Measurements from ENCODE around the gene SCGB1D4.

DNA sequence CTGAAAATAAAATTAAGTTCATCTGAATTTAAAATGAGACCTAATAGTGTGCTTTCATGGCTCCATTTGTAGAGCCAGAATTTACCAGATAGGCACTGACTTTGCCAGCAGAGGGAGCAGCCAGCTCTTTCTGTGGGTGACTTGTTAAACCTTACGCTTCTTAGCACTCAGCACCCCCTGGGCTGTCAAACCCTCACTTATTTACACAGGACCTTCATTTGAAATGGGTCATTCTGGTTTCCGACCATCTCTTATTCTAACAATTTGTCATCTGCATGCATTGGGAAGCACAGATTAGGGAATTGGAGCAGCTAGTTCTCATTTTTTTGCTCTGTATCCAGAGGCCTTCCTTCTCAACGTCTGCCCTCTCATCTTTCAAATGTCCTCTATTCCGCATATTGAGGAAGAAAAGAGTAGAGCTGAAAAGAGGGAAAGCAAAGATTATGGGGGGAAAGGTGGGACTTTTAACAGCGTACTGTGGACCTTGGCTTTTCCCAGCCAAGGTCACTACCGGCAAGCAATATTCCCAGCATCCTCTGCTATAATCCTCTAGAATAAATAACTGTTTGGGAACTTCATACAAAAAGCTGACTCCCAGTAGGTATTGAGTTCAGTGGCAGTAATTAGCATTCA is 41.5 kb upstream of the SCGB1D4 start:
- TF ChIP-seq CTCF (IDR thresholded peaks at IDR 0.05) = peak in 1 of 3 donors; percentile 30
- no peak for TF ChIP-seq POLR2A (IDR thresholded peaks at IDR 0.05)
